K562 (cell line): Measurements from ENCODE around the gene ATP8A1. TPM values are rescaled to one million over a fixed set of nuclear protein-coding genes. Genes with fewer than 3 reads are reported as not detected.

Experiments used
- ATAC-seq: fragments of 200-7000 bp; cut with Tn5 transposase; 3 replicates; pipeline ENCODE4 v1.9.1; 2020; ENCODE audit warnings: moderate library complexity
- BruUV-seq: library from RNA; stranded (reverse); fragments of 400-500 nt; replicated peaks from 2 replicates; lab custom pipeline; 2021; lab: Mats Ljungman, UMichigan
- CTCF ChIA-PET: fragments of 300-600 bp; formaldehyde crosslinking; extraction: SDS; loops from one replicate; lab custom pipeline; 2021; ENCODE audit warnings: low intra/inter-chr PET ratio; lab: Yijun Ruan, JAX
- POLR2A ChIA-PET: fragments of 300-600, 350-650 bp; sonication (Branson Sonifier 250); formaldehyde crosslinking; extraction: SDS; loops from one replicate; lab custom pipeline; 2021; ENCODE audit warnings: antibody characterized with exemption, inconsistent platforms; lab: Yijun Ruan, JAX
- DNase-seq, 4 experiments: peaks; one replicate each; pipeline versions ENCODE4 v3.0.0 to v3.0.0-alpha.2; 2011 to 2018; ENCODE audit warnings: low spot score in 3 of 4, mixed read lengths in 3 of 4; ENCODE audit errors: extremely low read depth in 1 of 4
- FAIRE-seq: peaks from 2 replicates; lab custom pipeline; 2011; peaks lifted over from hg19 to GRCh38; lab: Jason Lieb, UNC
- H2AFZ ChIP-seq: 2 replicates; pipeline ENCODE4 v1.6.0; 2011; ENCODE audit warnings: low read depth, low read length, control low read depth, inconsistent platforms
- H3K27ac ChIP-seq: fragments of 200-600 bp; 3 replicates; pipeline ENCODE4 v1.8.0; 2011; ENCODE audit warnings: low read depth, mild to moderate bottlenecking, control low read depth, inconsistent platforms, low read length, moderate library complexity, mixed read lengths; ENCODE audit errors: extremely low read depth
- H3K27me3 ChIP-seq, 2 experiments: fragments of 300-600 bp in 1 of 2; 2 replicates in 1 of 2; 3 replicates in 1 of 2; pipeline versions ENCODE4 v1.6.0 to v1.8.0; 2011; ENCODE audit warnings: inconsistent platforms in 2 of 2, low read length in 2 of 2, mild to moderate bottlenecking in 1 of 2, mixed read lengths in 1 of 2, moderate library complexity in 1 of 2; ENCODE audit not compliant: control insufficient read depth in 2 of 2, insufficient read depth in 2 of 2
- H3K36me3 ChIP-seq: fragments of 300-600 bp; 3 replicates; pipeline ENCODE4 v1.8.0; 2011; ENCODE audit warnings: mild to moderate bottlenecking, low read length, inconsistent platforms; ENCODE audit not compliant: control insufficient read depth, insufficient read depth
- H3K4me1 ChIP-seq, 2 experiments: fragments of 200-600 bp in 1 of 2; replicated peaks in 1 of 2; 2 replicates in 1 of 2; 3 replicates in 1 of 2; pipeline versions ENCODE4 v1.5.1 to v1.8.0; 2011; ENCODE audit warnings: inconsistent platforms in 2 of 2, low read length in 2 of 2, mild to moderate bottlenecking in 1 of 2, mixed read lengths in 1 of 2, moderate library complexity in 1 of 2; ENCODE audit not compliant: control insufficient read depth in 2 of 2, insufficient read depth in 2 of 2
- H3K4me2 ChIP-seq: 2 replicates; pipeline ENCODE4 v1.6.1; 2011; ENCODE audit warnings: low read length, control low read depth, inconsistent platforms, mixed read lengths; ENCODE audit not compliant: insufficient read depth
- H3K4me3 ChIP-seq: fragments of 200-600 bp; sonication (generic), shearing (Covaris generic); 2 replicates; pipeline ENCODE4 v1.5.1; 2016; ENCODE audit warnings: control low read depth, inconsistent platforms
- H3K79me2 ChIP-seq: fragments of 200-600 bp; 3 replicates; pipeline ENCODE4 v1.8.0; 2011; ENCODE audit warnings: low read length, inconsistent platforms; ENCODE audit not compliant: control insufficient read depth, insufficient read depth
- H3K9ac ChIP-seq, 2 experiments: 2 replicates each; pipeline versions ENCODE4 v1.6.0 to v1.6.1; 2011; ENCODE audit warnings: low read depth in 2 of 2, low read length in 2 of 2, control low read depth in 1 of 2, inconsistent platforms in 1 of 2, mild to moderate bottlenecking in 1 of 2, mixed read lengths in 1 of 2; ENCODE audit not compliant: insufficient read depth in 1 of 2
- H3K9me1 ChIP-seq: one replicate; pipeline ENCODE4 v1.6.0; 2011; ENCODE audit warnings: inconsistent platforms, mild to moderate bottlenecking, low read length, moderate library complexity; ENCODE audit not compliant: control insufficient read depth, insufficient read depth
- H3K9me3 ChIP-seq: replicated peaks from 2 replicates; pipeline ENCODE4 v1.5.1; 2011; ENCODE audit warnings: low read depth, low read length, inconsistent platforms; ENCODE audit not compliant: control insufficient read depth, insufficient read depth
- H4K20me1 ChIP-seq: replicated peaks from 2 replicates; pipeline ENCODE4 v1.6.1; 2011; ENCODE audit warnings: low read length, inconsistent platforms, mixed read lengths; ENCODE audit not compliant: control insufficient read depth, insufficient read depth
- BRF1 ChIP-seq: IDR thresholded peaks from 3 replicates; pipeline ENCODE4 v1.6.1; 2011; ENCODE audit warnings: borderline replicate concordance, mild to moderate bottlenecking; ENCODE audit not compliant: insufficient read length; ENCODE audit errors: extremely low read depth
- CBX2 ChIP-seq: fragments of 200-600 bp; sonication (generic); IDR thresholded peaks from one replicate; pipeline ENCODE4 v1.6.1; 2012; ENCODE audit warnings: mild to moderate bottlenecking, low read length, inconsistent platforms; ENCODE audit not compliant: insufficient read depth, poor library complexity, severe bottlenecking
- CTCFL ChIP-seq: IDR thresholded peaks from 2 replicates; pipeline ENCODE4 v1.6.1; 2011; ENCODE audit warnings: borderline replicate concordance, low read depth, mild to moderate bottlenecking, moderate library complexity, low read length; ENCODE audit not compliant: insufficient read depth, poor library complexity, severe bottlenecking
- E2F5 ChIP-seq: sonication (generic); formaldehyde crosslinking; IDR thresholded peaks from 2 replicates; pipeline ENCODE4 v1.8.0; 2022; ENCODE audit warnings: mild to moderate bottlenecking, missing genetic modification reagents
- ETV5 ChIP-seq: sonication (generic); formaldehyde crosslinking; IDR thresholded peaks from 2 replicates; pipeline ENCODE4 v1.4.0; 2020; ENCODE audit warnings: low read depth, mild to moderate bottlenecking, missing genetic modification reagents
- KAT2B ChIP-seq: IDR thresholded peaks from one replicate; pipeline ENCODE4 v1.6.1; 2012; ENCODE audit warnings: low read depth, mild to moderate bottlenecking, control low read depth, inconsistent platforms, low read length, moderate library complexity
- KDM2B ChIP-seq: fragments of 250-450 bp; sonication (Bioruptor Pico); IDR thresholded peaks from 2 replicates; pipeline ENCODE4 v1.8.0; 2021; ENCODE audit warnings: mild to moderate bottlenecking, moderate library complexity
- MAFF ChIP-seq: IDR thresholded peaks from 2 replicates; pipeline ENCODE4 v1.6.1; 2012; ENCODE audit warnings: low read length, improper control_type of control experiment
- NCOA6 ChIP-seq: fragments of 450-650 bp; IDR thresholded peaks from 2 replicates; pipeline ENCODE4 v1.6.1; 2017; ENCODE audit warnings: mild to moderate bottlenecking
- NR4A1 ChIP-seq, 2 experiments: fragments of 250-450 bp in 1 of 2; fragments of 450-650 bp in 1 of 2; sonication (Bioruptor Pico) in 1 of 2; IDR thresholded peaks; 2 replicates each; pipeline versions ENCODE4 v1.4.0 to v1.6.1; 2016 to 2020; ENCODE audit warnings: mild to moderate bottlenecking in 2 of 2, missing compliant biosample characterization in 1 of 2, missing genetic modification characterization in 1 of 2, moderate library complexity in 1 of 2
- POLR2AphosphoS2 ChIP-seq: IDR thresholded peaks from 2 replicates; pipeline ENCODE4 v1.6.1; 2012; ENCODE audit warnings: low read length, improper control_type of control experiment
- RAD21 ChIP-seq, 2 experiments: fragments of 250-450 bp in 1 of 2; fragments of 450-650 bp in 1 of 2; sonication (Bioruptor Pico) in 1 of 2; formaldehyde crosslinking in 1 of 2; IDR thresholded peaks in 1 of 2; conservative IDR thresholded peaks in 1 of 2; 2 replicates each; pipeline versions ENCODE4 v1.4.0 to v1.8.0; 2020 to 2022; ENCODE audit warnings: mild to moderate bottlenecking in 2 of 2, moderate library complexity in 1 of 2
- SAP30 ChIP-seq: fragments of 200-600 bp; sonication (generic); IDR thresholded peaks from 2 replicates; pipeline ENCODE4 v1.6.1; 2012; ENCODE audit warnings: borderline replicate concordance, low read depth, mild to moderate bottlenecking, moderate library complexity, low read length, control low read depth, inconsistent platforms; ENCODE audit not compliant: insufficient read depth, poor library complexity, severe bottlenecking
- TFAM ChIP-seq: fragments of 250-450 bp; sonication (Bioruptor Pico); conservative IDR thresholded peaks from 2 replicates; pipeline ENCODE4 v1.5.0; 2021; ENCODE audit warnings: mild to moderate bottlenecking, moderate library complexity
- ZNF121 ChIP-seq: sonication (generic); formaldehyde crosslinking; conservative IDR thresholded peaks from 2 replicates; pipeline ENCODE4 v1.8.0; 2022; ENCODE audit warnings: missing genetic modification reagents
- ZNF316 ChIP-seq: fragments of 450-650 bp; IDR thresholded peaks from 2 replicates; pipeline ENCODE4 v1.6.1; 2016
- ZNF324 ChIP-seq: fragments of 250-450 bp; sonication (Bioruptor Pico); IDR thresholded peaks from 2 replicates; pipeline ENCODE4 v1.4.0; 2020; ENCODE audit warnings: mild to moderate bottlenecking
- ZNF507 ChIP-seq: conservative IDR thresholded peaks from 2 replicates; pipeline ENCODE4 v1.6.1; 2017; ENCODE audit warnings: missing genetic modification characterization, missing compliant biosample characterization
- WGBS: fragments of 100-300 bp; shearing (Covaris generic); methylation state at CpG from one replicate; pipeline ENCODE4 v1.1.6; 2016; ENCODE audit warnings: low coverage, mixed read lengths; ENCODE audit not compliant: insufficient coverage; ENCODE audit errors: missing lambda C conversion rate; 5-methylcytosine and 5-hydroxymethylcytosine counted together
- in situ Hi-C: fragments of 300-500 bp; cut with MboI; formaldehyde crosslinking; loops from 4 replicates; pipeline ENCODE4 v1.15.0; 2018; ENCODE audit warnings: inconsistent platforms, mixed read lengths
- intact Hi-C: fragments of 100-400 bp; cut with micrococcal nuclease; formaldehyde crosslinking; loops from 2 replicates; pipeline ENCODE4 v1.14.2; 2022
- polyA plus RNA-seq, 8 experiments: library from polyadenylated mRNA; depleted of rRNA in 4 of 8; stranded (reverse) in 5 of 8; unstranded in 3 of 8; fragments of >200 nt; fragmentation: Nextera tagmentation in 2 of 8; fragmentation: Illumina TruSeq in 1 of 8; extraction: Ambion mirVana in 2 of 8; extraction: Trizol in 1 of 8; gene quantifications; 2 replicates each; pipeline versions ENCODE4 v1.2.1 to v1.2.3, GENCODE V29; 2011 to 2014; ENCODE audit warnings: inconsistent platforms in 1 of 8, missing spikeins in 1 of 8
- total RNA-seq, 7 experiments: library from RNA; depleted of rRNA in 6 of 7; stranded (reverse); fragments of >200 nt in 6 of 7; fragmentation: Illumina TruSeq in 2 of 7; extraction: Trizol in 2 of 7; gene quantifications; 2 replicates each; pipeline versions ENCODE4 v1.2.1 to v1.2.3, GENCODE V29; 2011 to 2021; ENCODE audit warnings: low replicate concordance in 1 of 7

Gene ATP8A1
- total and polyA plus RNA-seq, 9 of the 15 experiments (the other 6 are each of a cell fraction or from before 2014, with no cell fraction given), result 0.05 to 0.29 (median 0.07) TPM; not detected in 2

GRCh38 chr4:42363614-42364013 is 293.3 kb downstream of the ATP8A1 start:
- TF ChIP-seq ZNF316 (no peak), BRF1 (no peak), CTCFL (no peak), ETV5 (CRISPR knock-in tag) (no peak), KDM2B (no peak), NR4A1 (CRISPR knock-in tag; IDR thresholded peaks at IDR 0.05) (no peak), NR4A1 (tag; IDR thresholded peaks at IDR 0.05) (no peak), RAD21 (CRISPR knock-in tag; conservative IDR thresholded peaks at IDR 0.05 in 1 of 2, IDR thresholded peaks at IDR 0.05 in 1 of 2) (no peak), E2F5 (no peak), ZNF121 (CRISPR knock-in tag) (no peak), POLR2AphosphoS2 (no peak), KAT2B (no peak), ZNF324 (CRISPR knock-in tag) (no peak), ZNF507 (tag) (no peak), TFAM (CRISPR knock-in tag) (no peak), NCOA6 (no peak), SAP30 (no peak), CBX2 (no peak), MAFF (no peak)
- TF ChIP-seq, all 486 proteins: peak for 0
- Histone ChIP-seq H3K9ac (no peak overlapping the region), H3K36me3 (no peaks in the 10 kb centered on the region), H3K4me2 (no peak overlapping the region), H3K27me3 (no peaks in the 10 kb centered on the region), H3K4me3 (no peak overlapping the region), H3K27ac (no peak overlapping the region), H3K9me1 (no peaks in the 10 kb centered on the region), H3K79me2 (no peaks in the 10 kb centered on the region), H3K9me3 (no peaks in the 10 kb centered on the region), H3K4me1 (no peaks in the 10 kb centered on the region), H2AFZ (no peak overlapping the region), H4K20me1 (no peaks in the 10 kb centered on the region)
- no TSS peak for BruUV-seq
- ATAC-seq, result no peak
- DNase-seq, result no peak
- intact Hi-C loops (no loop called here), in situ Hi-C loops (no loop called here)
- FAIRE-seq, result no peak
- ChIA-PET CTCF (no interaction called here), POLR2A (no interaction called here)
- 3% methylated on average over 3 of the region's 3 CpGs for WGBS
